HG03469 (cell line): ENCODE data around the gene MED20.

Source experiments
- ATAC-seq: cut with Tn5 transposase; IDR thresholded peaks from one replicate; pipeline ENCODE4 v1.9.1; 2021; ENCODE audit warnings: mild to moderate bottlenecking, moderate library complexity, moderate number of reproducible peaks; ENCODE audit not compliant: unreplicated experiment

Gene MED20

DNA sequence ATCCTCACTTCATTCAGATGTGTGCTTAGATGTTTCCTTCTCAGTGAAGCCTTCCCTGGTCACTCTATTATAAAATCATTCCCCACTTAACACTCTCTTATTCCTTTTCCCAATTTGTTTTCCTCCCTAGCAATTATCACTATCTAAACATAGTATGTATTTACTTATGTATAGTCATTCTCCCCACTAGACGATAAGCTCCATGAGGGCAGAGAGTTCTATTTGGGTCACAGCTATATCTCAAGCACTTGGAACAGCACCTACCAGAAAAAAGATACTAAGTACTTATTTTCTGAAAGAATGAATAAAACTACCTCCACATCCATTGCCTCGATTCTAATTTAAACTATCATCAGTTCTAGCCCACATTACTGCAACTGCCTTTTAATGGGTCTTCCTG, 62.2 kb downstream of the MED20 start:
- ATAC-seq, result no peak
